IMR-90 (cell line): Measurements from ENCODE around the gene ELOB.

Experiments used
- CEBPB ChIP-seq: IDR thresholded peaks from 2 replicates; pipeline ENCODE4 v1.6.1; 2012; ENCODE audit warnings: low read depth, low read length, improper control_type of control experiment
- CTCF ChIP-seq: conservative IDR thresholded peaks from 2 replicates; pipeline ENCODE4 v1.5.1; 2012; ENCODE audit warnings: mild to moderate bottlenecking, low read depth, low read length, improper control_type of control experiment
- FOS ChIP-seq: fragments of 150-350 bp; IDR thresholded peaks from 2 replicates; pipeline ENCODE4 v1.6.1; 2016; ENCODE audit warnings: low read depth, low read length
- POLR2A ChIP-seq: IDR thresholded peaks from 2 replicates; pipeline ENCODE4 v1.6.1; 2012; ENCODE audit warnings: mild to moderate bottlenecking, low read depth, low read length
- RFX5 ChIP-seq: IDR thresholded peaks from 2 replicates; pipeline ENCODE4 v1.8.0; 2012; ENCODE audit warnings: low read depth, mild to moderate bottlenecking, low read length, moderate library complexity
- USF2 ChIP-seq: fragments of 150-350 bp; IDR thresholded peaks from 2 replicates; pipeline ENCODE4 v1.6.1; 2017; ENCODE audit warnings: mild to moderate bottlenecking, antibody characterized with exemption, low read length, low read depth

GRCh38 chr16:2818272-2818876 is 41.3 kb upstream of the ELOB start:
- TF ChIP-seq CTCF (no peak), RFX5 (no peak), FOS (no peak), POLR2A (no peak), USF2 (no peak), CEBPB (no peak)
